Measurements from ENCODE around the gene RCVRN. TPM values are rescaled to one million over a fixed set of nuclear protein-coding genes. Genes with fewer than 3 reads are reported as not detected.

The RCVRN gene
- total RNA-seq (2021), result not detected in 2 replicates
- Bru-seq, nascent RNA, result not detected
- BruChase-seq, experiment 1, labeled RNA remaining after a 2-hour chase, result not detected
- BruChase-seq, experiment 2, labeled RNA remaining after a 6-hour chase, result not detected
- long read RNA-seq, result 0 reads

- H3K4me2 ChIP-seq, result no peak within 1 kb of the TSS
- no peaks in the 10 kb centered on the region for H3K36me3 ChIP-seq (ENCODE audit: low read depth)
- no peak for TF ChIP-seq EZH2 (IDR thresholded peaks at IDR 0.05; ENCODE audit: low read depth)
- TF ChIP-seq CTCF (conservative IDR thresholded peaks at IDR 0.05), result no peak
- BruUV-seq (replicated peaks), result no TSS peak
- H2AFZ ChIP-seq, result no peak within 1 kb of the TSS
- no peak within 1 kb of the TSS for H3K27ac ChIP-seq
- no peaks in the 10 kb centered on the region for H4K20me1 ChIP-seq (ENCODE audit: insufficient read depth)
- no peaks in the 10 kb centered on the region for H3K9me2 ChIP-seq (ENCODE audit: insufficient read depth)
- no peak within 1 kb of the TSS for H3K4me3 ChIP-seq
- CTCF ChIA-PET, result interaction anchor here (0.7 to 1.0 kb wide), 2 partner anchors 23 to 807 kb away, joined by 8 to 9 read pairs; no protein-coding TSS in a partner anchor
- intact Hi-C loops (cut with micrococcal nuclease; ENCODE audit: unreplicated experiment), result no loop called here
- no peaks in the 10 kb centered on the region for H3K79me2 ChIP-seq (ENCODE audit: low read depth)
- no peaks in the 10 kb centered on the region for H3K27me3 ChIP-seq (ENCODE audit: insufficient read depth, low read depth)
- no peaks in the 10 kb centered on the region for H3F3A ChIP-seq (ENCODE audit: insufficient read depth, low read depth)
- no peak for DNase-seq
- H3K9me3 ChIP-seq (ENCODE audit: insufficient read depth, low read depth), result no peaks in the 10 kb centered on the region
- peaks cover 8% of the 10 kb centered on the region; the same call in 1 of the 2 replicates for H3K4me1 ChIP-seq (replicated peaks; ENCODE audit: insufficient read depth)
- POLR2A ChIA-PET (ENCODE audit: unreplicated experiment), result no interaction called here
Measured at GRCh38 chr17:9905078-9905415, at the start of gene RCVRN. Gene RCVRN (minus strand): TSS chr17:9905271. CDS start chr17:9905180, 91 bp downstream.

- H3F3A ChIP-seq (ENCODE audit: insufficient read depth, low read depth), result no peaks in the 10 kb centered on the region
- CTCF ChIA-PET, result no interaction called here
Measured at GRCh38 chr17:9953492-9953891, 48.4 kb upstream of the RCVRN start.

GRCh38 chr17:9951803-9952202 is 46.7 kb upstream of the RCVRN start:
- no peak for DNase-seq
- Histone ChIP-seq H3K79me2 (ENCODE audit: low read depth) (no peaks in the 10 kb centered on the region), H3K9me3 (ENCODE audit: insufficient read depth, low read depth) (no peaks in the 10 kb centered on the region), H3K4me2 (no peak overlapping the region), H2AFZ (no peak overlapping the region), H3K27ac (no peak overlapping the region), H3K27me3 (ENCODE audit: insufficient read depth, low read depth) (peaks cover 83% of the 10 kb centered on the region), H3K4me1 (replicated peaks; ENCODE audit: insufficient read depth) (no peaks in the 10 kb centered on the region), H3K4me3 (no peak overlapping the region), H3K9me2 (ENCODE audit: insufficient read depth) (no peaks in the 10 kb centered on the region), H3F3A (ENCODE audit: insufficient read depth, low read depth) (no peaks in the 10 kb centered on the region), H3K36me3 (ENCODE audit: low read depth) (no peaks in the 10 kb centered on the region), H4K20me1 (ENCODE audit: insufficient read depth) (no peaks in the 10 kb centered on the region)
- ChIA-PET CTCF (no interaction called here), POLR2A (ENCODE audit: unreplicated experiment) (no interaction called here)
- BruUV-seq (replicated peaks), result no TSS peak
- intact Hi-C loops (cut with micrococcal nuclease; ENCODE audit: unreplicated experiment), result no loop called here
- TF ChIP-seq CTCF (conservative IDR thresholded peaks at IDR 0.05) (no peak), EZH2 (IDR thresholded peaks at IDR 0.05; ENCODE audit: low read depth) (no peak)

More at GRCh38 chr17:9953492-9953891, 48.4 kb upstream of the RCVRN start:
- Histone ChIP-seq H3K4me3 (no peak overlapping the region), H2AFZ (no peak overlapping the region), H3K36me3 (ENCODE audit: low read depth) (no peaks in the 10 kb centered on the region), H3K79me2 (ENCODE audit: low read depth) (no peaks in the 10 kb centered on the region), H3K27ac (no peak overlapping the region), H3K4me2 (no peak overlapping the region), H4K20me1 (ENCODE audit: insufficient read depth) (no peaks in the 10 kb centered on the region), H3K27me3 (ENCODE audit: insufficient read depth, low read depth) (peaks cover 91% of the 10 kb centered on the region), H3K9me3 (ENCODE audit: insufficient read depth, low read depth) (no peaks in the 10 kb centered on the region), H3K9me2 (ENCODE audit: insufficient read depth) (no peaks in the 10 kb centered on the region), H3K4me1 (replicated peaks; ENCODE audit: insufficient read depth) (no peaks in the 10 kb centered on the region)
- no TSS peak for BruUV-seq (replicated peaks)
- POLR2A ChIA-PET (ENCODE audit: unreplicated experiment), result no interaction called here
- intact Hi-C loops (cut with micrococcal nuclease; ENCODE audit: unreplicated experiment), result no loop called here
- no peak for DNase-seq
- no peak for TF ChIP-seq EZH2 (IDR thresholded peaks at IDR 0.05; ENCODE audit: low read depth)
- no peak for TF ChIP-seq CTCF (conservative IDR thresholded peaks at IDR 0.05)
